ENCODE data around the gene PATJ. TPM values are rescaled to one million over a fixed set of nuclear protein-coding genes. Genes with fewer than 3 reads are reported as not detected.
A peak's percentile ranks its signal among the peaks of the same experiment; 100 is the strongest.
"Not testable (repeated sequence)": the region's sequence is repeated elsewhere in the genome, so short reads cannot be mapped to it uniquely, and the experiment has no call there.

The PATJ gene
- total RNA-seq, 1 experiment from 2014 or later: 72.2 TPM

DNA sequence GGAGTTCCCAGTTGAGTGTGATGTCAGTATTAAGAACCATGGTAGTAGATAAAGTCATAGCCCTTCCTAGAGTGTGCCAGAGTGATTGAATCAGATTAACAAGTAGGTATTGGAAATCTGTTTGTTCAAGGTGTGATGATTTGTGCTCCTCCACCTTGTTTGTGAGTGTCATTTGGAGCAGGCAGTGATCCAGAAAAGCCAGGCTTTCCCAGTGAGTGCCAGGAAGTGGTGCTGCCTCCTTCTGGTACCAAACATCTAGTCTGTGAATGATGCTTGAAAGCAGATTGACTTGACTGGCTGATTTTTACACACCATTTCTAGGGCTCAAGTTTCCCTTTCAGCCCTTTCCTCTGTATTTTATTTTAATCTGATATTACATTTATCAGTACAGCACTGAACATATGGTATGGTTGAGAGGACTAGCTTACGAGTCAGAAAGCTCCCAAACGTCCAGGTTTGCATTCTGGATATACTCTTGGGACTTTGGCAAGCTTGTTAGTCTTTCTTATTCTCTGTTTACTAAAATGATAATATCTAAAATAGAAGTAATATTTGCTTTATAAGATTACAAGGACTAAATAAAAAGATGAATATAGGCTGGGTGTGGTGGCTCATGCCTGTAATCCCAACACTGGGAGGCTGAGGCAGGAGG is 100.7 kb downstream of the PATJ start:
- CTCF ChIA-PET: interaction anchor here (0.6 kb wide), 1 partner anchor 389 kb away, joined by 3 read pairs; no protein-coding TSS in a partner anchor
- peaks cover 12% of the 10 kb centered on the region for H3K36me3 Mint-ChIP-seq (ENCODE audit: insufficient read depth, unreplicated experiment)
- peak overlapping the region; percentile 34 for H3K27ac Mint-ChIP-seq (ENCODE audit: unreplicated experiment)
- DNase-seq: no peak
- no peaks in the 10 kb centered on the region for H3K27me3 Mint-ChIP-seq (ENCODE audit: unreplicated experiment)
- H3K4me3 Mint-ChIP-seq (ENCODE audit: low read depth, unreplicated experiment): no peak overlapping the region
- BruUV-seq (replicated peaks): no TSS peak
- TF ChIP-seq, protein P1, sequence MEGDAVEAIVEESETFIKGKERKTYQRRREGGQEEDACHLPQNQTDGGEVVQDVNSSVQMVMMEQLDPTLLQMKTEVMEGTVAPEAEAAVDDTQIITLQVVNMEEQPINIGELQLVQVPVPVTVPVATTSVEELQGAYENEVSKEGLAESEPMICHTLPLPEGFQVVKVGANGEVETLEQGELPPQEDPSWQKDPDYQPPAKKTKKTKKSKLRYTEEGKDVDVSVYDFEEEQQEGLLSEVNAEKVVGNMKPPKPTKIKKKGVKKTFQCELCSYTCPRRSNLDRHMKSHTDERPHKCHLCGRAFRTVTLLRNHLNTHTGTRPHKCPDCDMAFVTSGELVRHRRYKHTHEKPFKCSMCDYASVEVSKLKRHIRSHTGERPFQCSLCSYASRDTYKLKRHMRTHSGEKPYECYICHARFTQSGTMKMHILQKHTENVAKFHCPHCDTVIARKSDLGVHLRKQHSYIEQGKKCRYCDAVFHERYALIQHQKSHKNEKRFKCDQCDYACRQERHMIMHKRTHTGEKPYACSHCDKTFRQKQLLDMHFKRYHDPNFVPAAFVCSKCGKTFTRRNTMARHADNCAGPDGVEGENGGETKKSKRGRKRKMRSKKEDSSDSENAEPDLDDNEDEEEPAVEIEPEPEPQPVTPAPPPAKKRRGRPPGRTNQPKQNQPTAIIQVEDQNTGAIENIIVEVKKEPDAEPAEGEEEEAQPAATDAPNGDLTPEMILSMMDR (IDR thresholded peaks at IDR 0.05; ENCODE audit: unreplicated experiment): no peak
- peaks cover 19% of the 10 kb centered on the region for H3K4me1 Mint-ChIP-seq (ENCODE audit: low read depth, unreplicated experiment)
- H3K9me3 Mint-ChIP-seq (ENCODE audit: low read depth, unreplicated experiment): no peaks in the 10 kb centered on the region
- intact Hi-C loops (cut with micrococcal nuclease; ENCODE audit: unreplicated experiment): no loop called here

DNA sequence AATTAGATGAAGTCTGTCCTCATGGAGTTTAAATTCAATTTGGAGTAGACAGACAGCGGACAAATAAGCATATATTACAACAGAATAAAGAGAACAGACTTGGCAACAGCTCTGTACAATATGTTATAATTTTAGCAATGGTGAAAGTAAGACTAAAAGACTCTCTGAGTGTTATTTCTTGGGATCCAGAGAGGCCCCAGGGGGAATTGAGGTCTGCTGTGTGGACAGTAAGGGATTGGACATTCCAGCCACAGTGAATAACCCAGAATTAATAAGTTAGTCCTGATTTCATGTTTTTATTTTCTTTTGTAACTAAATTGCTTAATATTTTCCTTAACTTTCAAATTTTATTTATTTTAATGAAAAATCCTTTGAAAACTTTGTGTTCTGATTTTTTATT is 101.7 kb downstream of the PATJ start:
- TF ChIP-seq, protein P1 (IDR thresholded peaks at IDR 0.05; ENCODE audit: unreplicated experiment): no peak
- H3K27ac Mint-ChIP-seq (ENCODE audit: unreplicated experiment): no peak overlapping the region
- H3K27me3 Mint-ChIP-seq (ENCODE audit: unreplicated experiment): no peaks in the 10 kb centered on the region
- H3K4me1 Mint-ChIP-seq (ENCODE audit: low read depth, unreplicated experiment): peaks cover 11% of the 10 kb centered on the region
- H3K36me3 Mint-ChIP-seq (ENCODE audit: insufficient read depth, unreplicated experiment): peaks cover 12% of the 10 kb centered on the region
- no peaks in the 10 kb centered on the region for H3K9me3 Mint-ChIP-seq (ENCODE audit: low read depth, unreplicated experiment)
- no peak for DNase-seq
- CTCF ChIA-PET: no interaction called here
- H3K4me3 Mint-ChIP-seq (ENCODE audit: low read depth, unreplicated experiment): no peak overlapping the region
- BruUV-seq (replicated peaks): no TSS peak
- intact Hi-C loops (cut with micrococcal nuclease; ENCODE audit: unreplicated experiment): no loop called here

DNA sequence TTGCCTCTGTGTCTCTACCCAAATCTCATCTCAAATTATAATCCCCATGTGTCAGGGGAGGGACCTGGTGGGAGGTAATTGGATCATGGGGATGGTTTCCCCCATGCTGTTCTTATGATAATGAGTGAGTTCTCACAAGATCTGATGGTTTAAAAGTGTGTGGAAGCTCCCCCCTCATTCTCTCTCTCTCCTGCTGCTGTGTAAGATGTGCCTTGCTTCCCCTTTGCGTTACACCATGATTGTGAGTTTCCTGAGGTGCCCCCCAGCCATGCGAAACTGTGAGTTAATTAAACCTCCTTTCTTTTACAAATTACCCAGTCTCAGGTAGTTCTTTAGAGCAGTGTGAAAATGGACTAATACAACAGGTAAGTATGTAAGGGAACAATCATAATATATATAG is 102.4 kb downstream of the PATJ start:
- H3K27me3 Mint-ChIP-seq (ENCODE audit: unreplicated experiment); CTCF ChIA-PET; intact Hi-C loops (cut with micrococcal nuclease; ENCODE audit: unreplicated experiment); H3K4me3 Mint-ChIP-seq (ENCODE audit: low read depth, unreplicated experiment); H3K27ac Mint-ChIP-seq (ENCODE audit: unreplicated experiment); DNase-seq; H3K4me1 Mint-ChIP-seq (ENCODE audit: low read depth, unreplicated experiment); BruUV-seq (replicated peaks); H3K9me3 Mint-ChIP-seq (ENCODE audit: low read depth, unreplicated experiment): not testable (repeated sequence)
- peaks cover 12% of the 10 kb centered on the region for H3K36me3 Mint-ChIP-seq (ENCODE audit: insufficient read depth, unreplicated experiment)

DNA sequence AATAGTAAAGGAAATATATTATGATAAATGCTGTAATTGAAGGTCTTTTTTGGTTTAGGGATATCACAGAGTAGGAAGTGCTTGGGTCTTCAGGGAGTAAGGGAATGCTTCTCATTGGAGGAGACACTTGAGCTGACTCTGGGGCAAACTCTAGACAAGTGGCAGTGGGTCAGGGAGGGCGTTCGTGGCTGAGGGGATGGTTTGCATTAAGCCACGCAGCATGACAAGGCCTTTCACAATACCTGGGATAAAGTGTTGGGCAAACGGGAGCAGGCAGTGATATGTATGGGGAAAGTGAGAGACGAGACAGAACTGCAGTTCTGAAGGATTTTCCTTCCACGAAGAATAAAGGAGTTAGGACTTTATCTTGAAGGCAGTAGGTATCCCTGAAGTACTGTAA is 109.0 kb downstream of the PATJ start:
- Mint-ChIP-seq H3K27me3 (ENCODE audit: unreplicated experiment) (no peaks in the 10 kb centered on the region), H3K4me3 (ENCODE audit: low read depth, unreplicated experiment) (no peak overlapping the region), H3K9me3 (ENCODE audit: low read depth, unreplicated experiment) (no peaks in the 10 kb centered on the region), H3K4me1 (ENCODE audit: low read depth, unreplicated experiment) (no peaks in the 10 kb centered on the region), H3K27ac (ENCODE audit: unreplicated experiment) (no peak overlapping the region), H3K36me3 (ENCODE audit: insufficient read depth, unreplicated experiment) (no peaks in the 10 kb centered on the region)
- TF ChIP-seq, protein P1 (IDR thresholded peaks at IDR 0.05; ENCODE audit: unreplicated experiment): no peak
- no peak for DNase-seq
- no TSS peak for BruUV-seq (replicated peaks)
- intact Hi-C loops (cut with micrococcal nuclease; ENCODE audit: unreplicated experiment): loop anchor here (5.0 kb wide), 4 partner anchors 174 to 879 kb away; no protein-coding TSS in a partner anchor
- CTCF ChIA-PET: interaction anchor here (0.6 to 0.7 kb wide), 6 partner anchors 42 to 1002 kb away, joined by 3 to 5 read pairs (median 4); no protein-coding TSS in a partner anchor

Measured in Calu3 (cell line).